H1 (cell line): ENCODE measurements around the gene DCTN2. TPM values are rescaled to one million over a fixed set of nuclear protein-coding genes. Genes with fewer than 3 reads are reported as not detected.

Experiments used
- ASH2L ChIP-seq: fragments of 200-600, 300-600 bp; sonication (generic); IDR thresholded peaks from one replicate; pipeline ENCODE4 v1.7.1; 2017; ENCODE audit warnings: low read length
- ATF2 ChIP-seq: IDR thresholded peaks from 2 replicates; pipeline ENCODE4 v1.6.1; 2012; ENCODE audit warnings: low read length, inconsistent platforms
- EP300 ChIP-seq, 2 experiments: IDR thresholded peaks; 1 replicate in 1 of 2; 2 replicates in 1 of 2; pipeline ENCODE4 v1.6.1; 2011 to 2012; ENCODE audit warnings: low read depth in 2 of 2, low read length in 2 of 2, mild to moderate bottlenecking in 2 of 2, borderline replicate concordance in 1 of 2, inconsistent platforms in 1 of 2, moderate library complexity in 1 of 2
- JUND ChIP-seq: IDR thresholded peaks from 2 replicates; pipeline ENCODE4 v1.6.1; 2011; ENCODE audit warnings: mild to moderate bottlenecking, improper control_type of control experiment, low read length
- KDM1A ChIP-seq: fragments of 200-600, 300-600 bp; sonication (generic); IDR thresholded peaks from 2 replicates; pipeline ENCODE4 v1.7.1; 2016; ENCODE audit warnings: mild to moderate bottlenecking, low read length, borderline replicate concordance
- NRF1 ChIP-seq: IDR thresholded peaks from 2 replicates; pipeline ENCODE4 v1.6.1; 2011; ENCODE audit warnings: mild to moderate bottlenecking, low read depth, low read length, improper control_type of control experiment
- RAD21 ChIP-seq, 2 experiments: IDR thresholded peaks in 1 of 2; conservative IDR thresholded peaks in 1 of 2; 2 replicates each; pipeline ENCODE4 v1.6.1; 2011; ENCODE audit warnings: low read depth in 2 of 2, low read length in 2 of 2, improper control_type of control experiment in 1 of 2, inconsistent platforms in 1 of 2, mild to moderate bottlenecking in 1 of 2, moderate library complexity in 1 of 2
- SAP30 ChIP-seq: fragments of 300-600 bp; sonication (generic); IDR thresholded peaks from 2 replicates; pipeline ENCODE4 v1.7.1; 2012; ENCODE audit warnings: low read length, moderate library complexity, mild to moderate bottlenecking, inconsistent platforms; ENCODE audit not compliant: insufficient read depth, insufficient replicate concordance
- polyA plus RNA-seq, 7 experiments: library from polyadenylated mRNA; depleted of rRNA in 3 of 7; stranded (reverse) in 5 of 7; unstranded in 2 of 7; fragments of >200 nt in 5 of 7; fragments of 200-250 nt in 2 of 7; gene quantifications; 1 replicate in 5 of 7; 2 replicates in 1 of 7; 4 replicates in 1 of 7; pipeline versions ENCODE4 v1.2.1 to v1.2.3, GENCODE V29; 2011 to 2013; ENCODE audit warnings: missing spikeins in 2 of 7, mixed read lengths in 2 of 7
- total RNA-seq: library from RNA; stranded (reverse); fragmentation: NEBNext Ultra II Directional; extraction: Animal tissue kit (Norgen Biotek cat#: 25700); gene quantifications from 2 replicates; pipeline ENCODE4 v1.2.1, GENCODE V29; 2021

DCTN2 gene
- total and polyA plus RNA-seq, 2 of the 8 experiments (the other 6 are each of a cell fraction or from before 2014, with no cell fraction given), result 90.3 to 91.9 TPM

GRCh38 chr12:57579677-57580465 lies 32.9 kb upstream of the DCTN2 start (continued):
- TF ChIP-seq JUND, result no peak
- TF ChIP-seq NRF1, result no peak
- TF ChIP-seq EP300 (IDR thresholded peaks at IDR 0.05; ENCODE audit: borderline replicate concordance in 1 of 2, low read depth in 2 of 2, low read length in 2 of 2), result no peak
- no peak for TF ChIP-seq ASH2L
- no peak for TF ChIP-seq ATF2
- TF ChIP-seq SAP30, result no peak
- TF ChIP-seq KDM1A, result no peak
- no peak for TF ChIP-seq RAD21 (IDR thresholded peaks at IDR 0.05 in 1 of 2, conservative IDR thresholded peaks at IDR 0.05 in 1 of 2; ENCODE audit: low read depth in 2 of 2, low read length in 2 of 2)
